Panc1 (cell line): ENCODE data around the gene TTC23L. TPM values are rescaled to one million over a fixed set of nuclear protein-coding genes. Genes with fewer than 3 reads are reported as not detected.

Experiments
- ATAC-seq: fragments of 200-7000 bp; cut with Tn5 transposase; 2 replicates; pipeline ENCODE4 v1.9.1; 2020; ENCODE audit warnings: mild to moderate bottlenecking, moderate library complexity
- BruUV-seq: library from RNA; stranded (reverse); fragments of 400-500 nt; replicated peaks from 2 replicates; lab custom pipeline; 2021; lab: Mats Ljungman, UMichigan
- CTCF ChIA-PET: fragments of 300-600 bp; sonication (Branson Sonifier 250); formaldehyde crosslinking; loops from one replicate; lab custom pipeline; 2022; ENCODE audit warnings: antibody characterized with exemption; lab: Charles Lee
- POLR2A ChIA-PET: fragments of 300-600 bp; sonication (Branson Sonifier 250); formaldehyde crosslinking; loops from one replicate; lab custom pipeline; 2022; ENCODE audit warnings: antibody characterized with exemption; lab: Charles Lee
- DNase-seq: peaks from one replicate; pipeline ENCODE4 v3.0.0-alpha.2; 2010; ENCODE audit warnings: low read depth, low spot score
- H3K27ac ChIP-seq: 2 replicates; pipeline ENCODE4 v1.5.1; 2011; ENCODE audit warnings: mild to moderate bottlenecking, low read length, inconsistent platforms
- H3K27me3 ChIP-seq: fragments of 200-500 bp; sonication (Bioruptor generic); 2 replicates; pipeline ENCODE4 v1.6.0; 2014; ENCODE audit warnings: low read length, inconsistent platforms; ENCODE audit not compliant: control insufficient read depth, insufficient read depth
- H3K36me3 ChIP-seq: fragments of 200-500 bp; sonication (Bioruptor generic); 2 replicates; pipeline ENCODE4 v1.5.1; 2014; ENCODE audit warnings: inconsistent platforms, mild to moderate bottlenecking, low read length, moderate library complexity; ENCODE audit not compliant: control insufficient read depth, insufficient read depth
- H3K4me1 ChIP-seq: 2 replicates; pipeline ENCODE4 v1.5.1; 2011; ENCODE audit warnings: inconsistent platforms, mild to moderate bottlenecking, low read length, moderate library complexity; ENCODE audit not compliant: control insufficient read depth, insufficient read depth
- H3K4me3 ChIP-seq, 2 experiments: 2 replicates each; pipeline ENCODE4 v1.5.1; 2011 to 2012; ENCODE audit warnings: low read depth in 2 of 2, low read length in 2 of 2, mild to moderate bottlenecking in 2 of 2, inconsistent platforms in 1 of 2, moderate library complexity in 1 of 2
- H3K9me3 ChIP-seq: fragments of 200-500 bp; sonication (Bioruptor generic); 2 replicates; pipeline ENCODE4 v1.5.1; 2014; ENCODE audit warnings: low read depth, mild to moderate bottlenecking, inconsistent platforms, low read length, moderate library complexity; ENCODE audit not compliant: control insufficient read depth, insufficient read depth
- CTCF ChIP-seq: fragments of 450-650 bp; IDR thresholded peaks from 2 replicates; pipeline ENCODE4 v1.5.1; 2017; ENCODE audit warnings: mild to moderate bottlenecking
- POLR2AphosphoS5 ChIP-seq: IDR thresholded peaks from 2 replicates; pipeline ENCODE4 v1.6.1; 2012; ENCODE audit warnings: mild to moderate bottlenecking, low read depth, low read length, moderate library complexity
- REST ChIP-seq, 2 experiments: IDR thresholded peaks; 2 replicates each; pipeline ENCODE4 v1.6.1; 2011 to 2012; ENCODE audit warnings: low read depth in 2 of 2, control low read depth in 1 of 2, low read length in 1 of 2, mild to moderate bottlenecking in 1 of 2, moderate library complexity in 1 of 2; ENCODE audit not compliant: insufficient read depth in 1 of 2
- SIN3A ChIP-seq: IDR thresholded peaks from 2 replicates; pipeline ENCODE4 v1.6.1; 2012; ENCODE audit warnings: low read depth, mild to moderate bottlenecking, low read length, moderate library complexity, borderline replicate concordance; ENCODE audit not compliant: insufficient read depth
- TCF7L2 ChIP-seq: IDR thresholded peaks from 2 replicates; pipeline ENCODE4 v1.6.1; 2011; ENCODE audit warnings: mild to moderate bottlenecking, low read depth, low read length, inconsistent platforms
- in situ Hi-C: cut with HindIII; loops from 2 replicates; pipeline ENCODE4 v1.10.0; 2016; ENCODE audit warnings: low sequenced_read_pairs, low pct_unique_long_range_greater_than_20kb
- intact Hi-C: fragments of 100-400 bp; cut with micrococcal nuclease; formaldehyde crosslinking; loops from one replicate; pipeline ENCODE4 v1.10.0; 2022; ENCODE audit not compliant: unreplicated experiment
- total RNA-seq: library from RNA; stranded (reverse); gene quantifications from one replicate; pipeline ENCODE4 v1.2.1, GENCODE V29; 2021; ENCODE audit not compliant: unreplicated experiment

Gene TTC23L
- total RNA-seq, 1 experiment from 2014 or later: not detected

- H3K4me1 ChIP-seq: peaks cover 24% of the 10 kb centered on the region
- CTCF ChIA-PET: interaction anchor here (0.8 to 1.0 kb wide), 2 partner anchors 12 to 14 kb away, joined by 5 to 11 read pairs; no protein-coding TSS in a partner anchor
- intact Hi-C loops: no loop called here
- TF ChIP-seq REST (IDR thresholded peaks at IDR 0.05; ENCODE audit: insufficient read depth in 1 of 2, low read depth in 2 of 2, low read length in 1 of 2) (no peak), POLR2AphosphoS5 (peak; percentile 49), CTCF (no peak), TCF7L2 (no peak)
- H3K27ac ChIP-seq: peak within 1 kb of the TSS; percentile 97
- DNase-seq: peak; percentile 87
- in situ Hi-C loops: no loop called here
- H3K36me3 ChIP-seq: peaks cover 30% of the 10 kb centered on the region
- BruUV-seq: no TSS peak
- H3K9me3 ChIP-seq: no peaks in the 10 kb centered on the region
- peak; percentile 96 for ATAC-seq
- POLR2A ChIA-PET: interaction anchor here (0.6 to 2.5 kb wide), 2 partner anchors 14 to 34 kb away, joined by 7 to 17 read pairs; partner anchors contain the start of genes BRIX1 and RAD1
- H3K27me3 ChIP-seq: no peaks in the 10 kb centered on the region
- H3K4me3 ChIP-seq: peak within 1 kb of the TSS; percentile 86 to 96
Observed at GRCh38 chr5:34929134-34929719, 90.3 kb downstream of the TTC23L start, which contains the start of gene DNAJC21. TSS of gene DNAJC21 (plus strand) at chr5:34929559. CDS start at chr5:34929820, 261 bp downstream.

- H3K36me3 ChIP-seq: peaks cover 24% of the 10 kb centered on the region
- H3K4me3 ChIP-seq: peak overlapping the region; percentile 86 to 96
- TF ChIP-seq SIN3A (0 out of 2 replicates have a peak, but pooled peaks have one; percentile 20), REST (IDR thresholded peaks at IDR 0.05; ENCODE audit: insufficient read depth in 1 of 2, low read depth in 2 of 2, low read length in 1 of 2) (no peak)
- ChIA-PET POLR2A (interaction anchor here (0.6 to 2.5 kb wide), 6 partner anchors 10 to 1968 kb away, joined by 3 to 17 read pairs (median 8); partner anchors contain the start of genes BRIX1 and RAD1), CTCF (interaction anchor here (1.0 kb wide), 1 partner anchor 15 kb away, joined by 5 read pairs; no protein-coding TSS in a partner anchor)
- peak overlapping the region; percentile 97 for H3K27ac ChIP-seq
- peak; percentile 90 for ATAC-seq
- intact Hi-C loops (no loop called here), in situ Hi-C loops (no loop called here)
- H3K27me3 ChIP-seq: no peaks in the 10 kb centered on the region
- no peak for DNase-seq
- no peaks in the 10 kb centered on the region for H3K9me3 ChIP-seq
- no TSS peak for BruUV-seq
- peaks cover 17% of the 10 kb centered on the region for H3K4me1 ChIP-seq
Observed at GRCh38 chr5:34929720-34930461, 90.9 kb downstream of the TTC23L start.
